Stimulated activated CD8-positive, alpha-beta memory T cell treated with anti-CD3 and anti-CD28 coated beads, Interleukin-7, amount 100 ng/mL, for 1 hour (primary cell): ENCODE data around the gene SP2.

Experiments used
- DNase-seq, 2 donors: peaks; one replicate each; pipeline ENCODE4 v3.0.0-alpha.2; 2020; ENCODE audit warnings: low read depth in 2 of 2

The SP2 gene

GRCh38 chr17:47949197-47949759 lies 53.2 kb downstream of the SP2 start:
- peak; percentile 55 to 69 for DNase-seq

GRCh38 chr17:47949946-47950345 lies 53.9 kb downstream of the SP2 start:
- DNase-seq = no peak

- no peak for DNase-seq
These were observed 54.4 kb downstream of the SP2 start for GRCh38 chr17:47950448-47950847.

- no peak for DNase-seq
These were observed 56.4 kb downstream of the SP2 start for GRCh38 chr17:47952171-47953021.

- no peak for DNase-seq
These were observed 57.9 kb downstream of the SP2 start for GRCh38 chr17:47953909-47954308.

GRCh38 chr17:47955497-47956461 lies 59.7 kb downstream of the SP2 start:
- DNase-seq = no peak

GRCh38 chr17:47956791-47957590 lies 61.0 kb downstream of the SP2 start:
- DNase-seq = no peak

- DNase-seq = no peak
These were observed 61.8 kb downstream of the SP2 start, which contains the start of gene PRR15L for GRCh38 chr17:47957591-47958490. Gene PRR15L, minus strand, starts transcription at chr17:47957883. Its CDS starts 4,649 bp downstream, at chr17:47953234.

GRCh38 chr17:47959825-47960655 lies 64.0 kb downstream of the SP2 start:
- DNase-seq = no peak

GRCh38 chr17:47961406-47961805 lies 65.4 kb downstream of the SP2 start:
- no peak for DNase-seq

GRCh38 chr17:47962901-47963300 lies 66.9 kb downstream of the SP2 start:
- no peak for DNase-seq

- no peak for DNase-seq
These were observed 68.8 kb downstream of the SP2 start for GRCh38 chr17:47964856-47965255.

GRCh38 chr17:47966079-47966519 lies 70.1 kb downstream of the SP2 start:
- no peak for DNase-seq

- no peak for DNase-seq
These were observed 71.7 kb downstream of the SP2 start for GRCh38 chr17:47967607-47968252.

- no peak for DNase-seq
These were observed 72.8 kb downstream of the SP2 start for GRCh38 chr17:47968836-47969235.

GRCh38 chr17:47969930-47970724 lies 74.1 kb downstream of the SP2 start:
- no peak for DNase-seq

GRCh38 chr17:47970725-47971499 lies 74.9 kb downstream of the SP2 start, which contains the start of gene CDK5RAP3:
Gene CDK5RAP3, plus strand, starts transcription at chr17:47971113. Its CDS starts 34 bp downstream, at chr17:47971147.
- peak; percentile 96 for DNase-seq
